HG03378 (cell line): ENCODE measurements around the gene ARHGEF19.

Experiments
- ATAC-seq: cut with Tn5 transposase; IDR thresholded peaks from one replicate; pipeline ENCODE4 v1.9.1; 2021; ENCODE audit warnings: mild to moderate bottlenecking, moderate library complexity; ENCODE audit not compliant: unreplicated experiment

ARHGEF19 gene

GRCh38 chr1:16151196-16151994, 61.1 kb downstream of the ARHGEF19 start:
- no peak for ATAC-seq

DNA sequence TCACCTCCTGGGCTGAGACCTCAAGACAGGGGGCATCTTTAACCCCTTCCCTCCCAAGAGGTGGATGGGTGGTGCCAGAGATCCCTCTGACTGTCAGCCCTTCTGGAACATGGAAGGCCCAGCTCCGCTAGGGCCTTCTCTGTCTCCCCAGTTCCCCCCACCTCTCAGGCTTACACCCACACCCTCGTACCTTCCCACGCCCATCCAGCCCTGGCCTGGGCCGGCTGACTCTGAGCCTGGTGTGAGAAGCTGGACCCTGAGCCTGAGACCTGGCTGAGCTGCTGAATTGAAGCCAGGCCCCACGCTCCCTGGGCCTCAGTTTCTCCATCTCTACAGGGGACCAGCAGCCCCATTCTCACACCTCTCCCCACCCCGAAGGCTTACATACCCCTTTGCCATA, 61.9 kb downstream of the ARHGEF19 start:
- ATAC-seq: no peak

GRCh38 chr1:16149702-16150488, 62.6 kb downstream of the ARHGEF19 start:
- ATAC-seq: no peak

GRCh38 chr1:16149146-16149545, 63.3 kb downstream of the ARHGEF19 start:
- ATAC-seq: no peak

- ATAC-seq: no peak
These were observed 63.9 kb downstream of the ARHGEF19 start for GRCh38 chr1:16148329-16149092.
